GM18502 (cell line): ENCODE data around the gene NCKAP5L.
"Not testable (repeated sequence)": the region's sequence is repeated elsewhere in the genome, so short reads cannot be mapped to it uniquely, and the experiment has no call there.

Experiments
- ATAC-seq: cut with Tn5 transposase; IDR thresholded peaks from one replicate; pipeline ENCODE4 v1.9.1; 2021; ENCODE audit warnings: mild to moderate bottlenecking; ENCODE audit not compliant: unreplicated experiment, poor library complexity

The NCKAP5L gene

GRCh38 chr12:49828133-49829091 lies at the start of gene NCKAP5L:
TSS of gene NCKAP5L (minus strand) at chr12:49828413. CDS start at chr12:49804044, 24,369 bp downstream.
- peak; percentile 86 for ATAC-seq

- ATAC-seq = no peak
Observed at GRCh38 chr12:49877066-49877465, 48.9 kb upstream of the NCKAP5L start.

- no peak for ATAC-seq
Observed at GRCh38 chr12:49876070-49876469, 47.9 kb upstream of the NCKAP5L start.

- ATAC-seq = no peak
Observed at GRCh38 chr12:49875115-49875720, 47.0 kb upstream of the NCKAP5L start.

GRCh38 chr12:49874142-49874897 lies 46.1 kb upstream of the NCKAP5L start:
- no peak for ATAC-seq

GRCh38 chr12:49873361-49873934 lies 45.2 kb upstream of the NCKAP5L start:
- no peak for ATAC-seq

- no peak for ATAC-seq
Observed at GRCh38 chr12:49872781-49873181, 44.6 kb upstream of the NCKAP5L start.

- no peak for ATAC-seq
Observed at GRCh38 chr12:49872381-49872780, 44.2 kb upstream of the NCKAP5L start.

- not testable (repeated sequence) for ATAC-seq
Observed at GRCh38 chr12:49871811-49872251, 43.6 kb upstream of the NCKAP5L start.

- ATAC-seq = no peak
Observed at GRCh38 chr12:49871263-49871561, 43.0 kb upstream of the NCKAP5L start.

GRCh38 chr12:49870501-49871262 lies 42.5 kb upstream of the NCKAP5L start:
- no peak for ATAC-seq

- no peak for ATAC-seq
Observed at GRCh38 chr12:49869816-49870500, 41.7 kb upstream of the NCKAP5L start.

- no peak for ATAC-seq
Observed at GRCh38 chr12:49868952-49869815, 41.0 kb upstream of the NCKAP5L start.

GRCh38 chr12:49868449-49868848 lies 40.2 kb upstream of the NCKAP5L start:
- ATAC-seq = no peak

GRCh38 chr12:49867570-49868341 lies 39.5 kb upstream of the NCKAP5L start:
- ATAC-seq = no peak

GRCh38 chr12:49866859-49867569 lies 38.8 kb upstream of the NCKAP5L start:
- peak; percentile 47 for ATAC-seq

- ATAC-seq = no peak
Observed at GRCh38 chr12:49865782-49866135, 37.5 kb upstream of the NCKAP5L start.
